Measurements from ENCODE around the gene PDAP1. TPM values are rescaled to one million over a fixed set of nuclear protein-coding genes. Genes with fewer than 3 reads are reported as not detected.
"Not testable (repeated sequence)": the region's sequence is repeated elsewhere in the genome, so short reads cannot be mapped to it uniquely, and the experiment has no call there.

PDAP1 gene
- total RNA-seq, 4 donors from 2014 or later, result 47.2 to 68.5 (median 48.3) TPM

- TF ChIP-seq CTCF (IDR thresholded peaks at IDR 0.05), result peak; percentile 9 to 55
- no peak for TF ChIP-seq POLR2A (IDR thresholded peaks at IDR 0.05)
- peaks cover 61% of the 10 kb centered on the region for H3K36me3 ChIP-seq
- no peaks in the 10 kb centered on the region for H3K9me3 ChIP-seq
- 71% methylated on average over 17 of the region's 17 CpGs for WGBS
- no peak overlapping the region for H3K27ac ChIP-seq
- peaks cover 15% of the 10 kb centered on the region for H3K4me1 ChIP-seq
- no peak overlapping the region for H3K4me3 ChIP-seq
- no peak for DNase-seq (ENCODE audit: low spot score in 2 of 2)
- no peaks in the 10 kb centered on the region for H3K27me3 ChIP-seq
Observed at GRCh38 chr7:99365318-99366141, 42.9 kb downstream of the PDAP1 start.

- TF ChIP-seq POLR2AphosphoS5 (IDR thresholded peaks at IDR 0.05) (no peak), CTCF (IDR thresholded peaks at IDR 0.05) (no peak), EP300 (IDR thresholded peaks at IDR 0.05) (no peak), POLR2A (IDR thresholded peaks at IDR 0.05) (no peak)
Observed at GRCh38 chr7:99363286-99363685, 45.1 kb downstream of the PDAP1 start.

GRCh38 chr7:99362801-99363200 is 45.6 kb downstream of the PDAP1 start:
- TF ChIP-seq EP300 (IDR thresholded peaks at IDR 0.05) (no peak), POLR2AphosphoS5 (IDR thresholded peaks at IDR 0.05) (no peak), CTCF (IDR thresholded peaks at IDR 0.05) (no peak), POLR2A (IDR thresholded peaks at IDR 0.05) (no peak)
- H3K9me3 ChIP-seq, result no peaks in the 10 kb centered on the region
- H3K36me3 ChIP-seq, result peaks cover 85% of the 10 kb centered on the region
- H3K4me3 ChIP-seq, result no peak overlapping the region
- peaks cover 15% of the 10 kb centered on the region for H3K4me1 ChIP-seq
- no peak for DNase-seq (ENCODE audit: low spot score in 2 of 2)
- 68% methylated on average over 3 of the region's 3 CpGs for WGBS
- no peak overlapping the region for H3K27ac ChIP-seq
- H3K27me3 ChIP-seq, result no peaks in the 10 kb centered on the region

More at GRCh38 chr7:99363286-99363685, 45.1 kb downstream of the PDAP1 start:
- peaks cover 80% of the 10 kb centered on the region for H3K36me3 ChIP-seq
- peaks cover 15% of the 10 kb centered on the region for H3K4me1 ChIP-seq
- no peak for DNase-seq (ENCODE audit: low spot score in 2 of 2)
- no peak overlapping the region for H3K27ac ChIP-seq
- WGBS, result 86% methylated on average over 5 of the region's 5 CpGs
- no peak overlapping the region for H3K4me3 ChIP-seq
- H3K9me3 ChIP-seq, result no peaks in the 10 kb centered on the region
- H3K27me3 ChIP-seq, result no peaks in the 10 kb centered on the region

GRCh38 chr7:99359465-99360154 is 48.8 kb downstream of the PDAP1 start:
- no peak overlapping the region for H3K27ac ChIP-seq
- 81% methylated on average over 19 of the region's 22 CpGs for WGBS
- DNase-seq (ENCODE audit: low spot score in 2 of 2), result no peak
- H3K9me3 ChIP-seq, result no peaks in the 10 kb centered on the region
- peaks cover 95% of the 10 kb centered on the region for H3K36me3 ChIP-seq
- TF ChIP-seq POLR2A (IDR thresholded peaks at IDR 0.05), result no peak
- TF ChIP-seq POLR2AphosphoS5 (IDR thresholded peaks at IDR 0.05), result no peak
- TF ChIP-seq EP300 (IDR thresholded peaks at IDR 0.05), result no peak
- TF ChIP-seq CTCF (IDR thresholded peaks at IDR 0.05), result no peak
- H3K27me3 ChIP-seq, result no peaks in the 10 kb centered on the region
- no peaks in the 10 kb centered on the region for H3K4me1 ChIP-seq
- H3K4me3 ChIP-seq, result no peak overlapping the region

GRCh38 chr7:99358521-99358920 is 49.9 kb downstream of the PDAP1 start:
- not testable (repeated sequence) for H3K4me1 ChIP-seq; DNase-seq (ENCODE audit: low spot score in 2 of 2); H3K27ac ChIP-seq; H3K9me3 ChIP-seq; H3K4me3 ChIP-seq; H3K27me3 ChIP-seq
- peaks cover 95% of the 10 kb centered on the region for H3K36me3 ChIP-seq
- 90% methylated on average over 15 of the region's 15 CpGs for WGBS
